CD14-positive monocyte (primary cell): ENCODE measurements around the gene RRP8. TPM values are rescaled to one million over a fixed set of nuclear protein-coding genes. Genes with fewer than 3 reads are reported as not detected.

Experiments
- DNase-seq, 3 donors: peaks; one replicate each; pipeline ENCODE4 v3.0.0-alpha.2; 2011 to 2022
- H2AFZ ChIP-seq: 2 replicates; pipeline ENCODE4 v1.6.0; 2012; ENCODE audit warnings: mild to moderate bottlenecking, low read depth, low read length, inconsistent platforms; ENCODE audit not compliant: insufficient read depth, poor library complexity, severe bottlenecking
- H3K27ac ChIP-seq, 2 donors: 1 replicate in 1 of 2; 2 replicates in 1 of 2; pipeline ENCODE4 v1.5.1; 2012 to 2013; ENCODE audit warnings: low read length in 2 of 2, control low read depth in 1 of 2, inconsistent platforms in 1 of 2, low read depth in 1 of 2, mild to moderate bottlenecking in 1 of 2
- H3K27me3 ChIP-seq, 2 donors: one replicate each; pipeline versions ENCODE4 v1.6.0 to v1.6.1; 2011 to 2013; ENCODE audit warnings: low read length in 2 of 2; ENCODE audit not compliant: control insufficient read depth in 2 of 2, insufficient read depth in 2 of 2
- H3K36me3 ChIP-seq, 2 donors: replicated peaks in 1 of 2; 1 replicate in 1 of 2; 2 replicates in 1 of 2; pipeline versions ENCODE4 v1.5.1 to v1.6.1; 2012 to 2013; ENCODE audit warnings: low read length in 2 of 2, control low read depth in 1 of 2, inconsistent platforms in 1 of 2, mild to moderate bottlenecking in 1 of 2; ENCODE audit not compliant: insufficient read depth in 2 of 2, control insufficient read depth in 1 of 2
- H3K4me1 ChIP-seq, 2 donors: 1 replicate in 1 of 2; 2 replicates in 1 of 2; pipeline versions ENCODE4 v1.5.1 to v1.6.1; 2012 to 2013; ENCODE audit warnings: low read length in 2 of 2, control low read depth in 1 of 2, inconsistent platforms in 1 of 2, mild to moderate bottlenecking in 1 of 2, moderate library complexity in 1 of 2; ENCODE audit not compliant: insufficient read depth in 2 of 2, control insufficient read depth in 1 of 2
- H3K4me2 ChIP-seq: replicated peaks from 2 replicates; pipeline ENCODE3; 2012; ENCODE audit warnings: low read length, moderate library complexity, mild to moderate bottlenecking; ENCODE audit not compliant: poor library complexity, severe bottlenecking; ENCODE audit errors: extremely low read depth
- H3K4me3 ChIP-seq, 3 experiments: fragments of 200-600 bp in 1 of 3; sonication (generic) in 1 of 3; replicated peaks in 1 of 3; 1 replicate in 2 of 3; 2 replicates in 1 of 3; pipeline ENCODE4 v1.5.1; 2011 to 2013; ENCODE audit warnings: low read length in 3 of 3, mild to moderate bottlenecking in 3 of 3, control low read depth in 2 of 3, low read depth in 2 of 3, inconsistent platforms in 1 of 3, moderate library complexity in 1 of 3
- H3K79me2 ChIP-seq: 2 replicates; pipeline ENCODE4 v1.6.0; 2012; ENCODE audit warnings: mild to moderate bottlenecking, control low read depth, inconsistent platforms, low read length, moderate library complexity; ENCODE audit not compliant: insufficient read depth
- H3K9ac ChIP-seq: 2 replicates; pipeline ENCODE4 v1.6.0; 2017; ENCODE audit warnings: low read length, mild to moderate bottlenecking; ENCODE audit not compliant: insufficient read depth, poor library complexity, severe bottlenecking
- H3K9me3 ChIP-seq, 2 donors: replicated peaks in 1 of 2; 1 replicate in 1 of 2; 2 replicates in 1 of 2; pipeline versions ENCODE4 v1.5.1 to v1.6.1; 2012 to 2013; ENCODE audit warnings: low read length in 2 of 2, control low read depth in 1 of 2; ENCODE audit not compliant: control insufficient read depth in 1 of 2, insufficient read depth in 1 of 2
- H4K20me1 ChIP-seq: 2 replicates; pipeline ENCODE4 v1.6.0; 2012; ENCODE audit warnings: mild to moderate bottlenecking, low read length, control low read depth, moderate library complexity; ENCODE audit not compliant: insufficient read depth
- H3K27ac Mint-ChIP-seq, 7 donors: one replicate each; pipeline ENCODE4 v1.8.0; 2020; ENCODE audit warnings: mild to moderate bottlenecking in 7 of 7, mixed read lengths in 7 of 7, moderate library complexity in 6 of 7, inconsistent platforms in 2 of 7
- H3K27me3 Mint-ChIP-seq, 3 donors: one replicate each; pipeline ENCODE4 v1.8.0; 2021 to 2022; ENCODE audit warnings: low read depth in 3 of 3, mild to moderate bottlenecking in 3 of 3, mixed read lengths in 3 of 3, moderate library complexity in 3 of 3, inconsistent platforms in 1 of 3
- H3K36me3 Mint-ChIP-seq, 2 donors: one replicate each; pipeline ENCODE4 v1.8.0; 2020; ENCODE audit warnings: mixed read lengths in 2 of 2, inconsistent platforms in 1 of 2, mild to moderate bottlenecking in 1 of 2
- H3K4me1 Mint-ChIP-seq: one replicate; pipeline ENCODE4 v1.8.0; 2020; ENCODE audit warnings: mild to moderate bottlenecking, mixed read lengths
- H3K4me3 Mint-ChIP-seq, 2 donors: one replicate each; pipeline ENCODE4 v1.8.0; 2020; ENCODE audit warnings: mild to moderate bottlenecking in 2 of 2, mixed read lengths in 2 of 2, moderate library complexity in 1 of 2
- H3K9me3 Mint-ChIP-seq, 7 donors: one replicate each; pipeline ENCODE4 v1.8.0; 2020 to 2022; ENCODE audit warnings: mixed read lengths in 7 of 7, mild to moderate bottlenecking in 6 of 7, moderate library complexity in 6 of 7, inconsistent platforms in 2 of 7
- WGBS: methylation state at CpG from one replicate; pipeline ENCODE4 v1.1.5; 2013; ENCODE audit warnings: missing lambda C conversion rate; ENCODE audit not compliant: insufficient coverage; 5-methylcytosine and 5-hydroxymethylcytosine counted together
- intact Hi-C, 2 donors: fragments of 100-400 bp; cut with micrococcal nuclease; formaldehyde crosslinking; loops; one replicate each; pipeline versions ENCODE4 v1.15.0 to v1.15.1; 2023
- polyA plus RNA-seq, 3 donors: library from polyadenylated mRNA; depleted of rRNA in 1 of 3; unstranded in 2 of 3; stranded (reverse) in 1 of 3; fragments of 300-500 nt in 2 of 3; fragments of >200 nt in 1 of 3; fragmentation: Illumina TruSeq in 2 of 3; gene quantifications; 1 replicate in 2 of 3; 2 replicates in 1 of 3; pipeline ENCODE4 v1.2.3, GENCODE V29; 2012 to 2021
- TF ChIP-seq, protein P1 (sequence below): fragments of 200-600 bp; IDR thresholded peaks from one replicate; pipeline ENCODE4 v1.8.0; 2022; ENCODE audit warnings: antibody characterized with exemption, mild to moderate bottlenecking

Gene RRP8
- polyA plus RNA-seq, 3 donors, result 7.2 to 14.1 (median 11.9) TPM

DNA sequence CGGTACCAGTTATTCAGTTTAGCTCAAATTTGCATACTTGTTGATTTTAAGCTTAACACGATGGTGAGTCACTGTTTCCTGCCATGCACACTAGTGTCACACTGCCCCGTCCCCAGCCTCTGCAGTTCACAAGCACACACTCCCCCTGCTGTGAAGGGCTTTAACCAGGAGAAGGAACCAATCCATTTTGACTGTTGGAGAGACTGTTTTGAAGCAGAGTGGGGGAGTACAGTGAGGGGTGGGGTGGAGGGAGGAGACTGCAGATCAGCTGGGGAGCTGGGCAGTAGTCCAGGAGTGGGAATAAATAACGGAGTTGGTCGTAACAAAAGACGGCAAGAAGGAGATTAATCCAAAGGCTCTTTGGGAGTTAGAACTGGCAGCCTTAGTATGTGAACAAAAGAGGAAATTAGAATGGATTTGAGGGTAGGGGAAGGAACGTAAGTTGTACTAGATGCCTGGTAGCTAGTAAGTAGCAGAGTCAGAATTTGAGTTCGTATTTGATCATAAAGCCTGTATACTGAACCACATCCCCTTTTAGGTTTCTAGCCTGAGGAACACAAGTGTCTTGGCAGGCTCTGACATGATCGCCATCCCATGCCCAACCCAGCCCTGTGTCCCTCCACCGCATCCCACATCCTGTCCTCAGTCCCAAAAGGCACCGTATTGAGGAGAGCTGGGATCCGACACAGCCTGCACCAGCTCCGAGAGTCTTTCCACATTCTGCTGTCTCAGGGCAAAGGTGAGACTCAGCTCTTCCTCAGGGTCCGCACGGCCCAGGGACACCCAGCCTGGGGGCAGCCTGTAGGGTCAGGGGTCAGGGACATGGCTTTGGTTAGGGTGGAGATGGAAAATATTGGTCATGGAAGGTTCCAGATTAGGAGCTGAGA is 14.9 kb upstream of the RRP8 start:
- H3K4me1 Mint-ChIP-seq, result peaks cover 18% of the 10 kb centered on the region
- Histone ChIP-seq H3K9me3 (no peaks in the 10 kb centered on the region), H3K79me2 (peaks cover 43% of the 10 kb centered on the region), H2AFZ (peak overlapping the region; percentile 79), H3K4me3 (peak overlapping the region; percentile 61 to 95 (median 92)), H3K4me2 (peak overlapping the region; percentile 93), H3K9ac (peak overlapping the region; percentile 93), H3K4me1 (peaks cover 40 to 54% of the 10 kb centered on the region in 2 donors), H3K27ac (peak overlapping the region; percentile 96 to 99), H3K27me3 (no peaks in the 10 kb centered on the region), H3K36me3 (peaks cover 35 to 41% of the 10 kb centered on the region in 2 donors), H4K20me1 (peaks cover 19% of the 10 kb centered on the region)
- no peak overlapping the region for H3K4me3 Mint-ChIP-seq
- WGBS, result 1% methylated on average over 13 of the region's 15 CpGs
- no peak overlapping the region for H3K27ac Mint-ChIP-seq
- no peaks in the 10 kb centered on the region for H3K9me3 Mint-ChIP-seq
- peak; percentile 84 to 96 (median 91) for DNase-seq
- intact Hi-C loops, result loop anchor here (2.0 to 10.0 kb wide), 2 partner anchors 16 to 384 kb away; partner anchors contain the start of genes CNGA4 (in 1 of the 2), FHIP1B (in 1 of the 2), ILK (in 1 of the 2) and RRP8 (in 1 of the 2)
- TF ChIP-seq, protein P1, sequence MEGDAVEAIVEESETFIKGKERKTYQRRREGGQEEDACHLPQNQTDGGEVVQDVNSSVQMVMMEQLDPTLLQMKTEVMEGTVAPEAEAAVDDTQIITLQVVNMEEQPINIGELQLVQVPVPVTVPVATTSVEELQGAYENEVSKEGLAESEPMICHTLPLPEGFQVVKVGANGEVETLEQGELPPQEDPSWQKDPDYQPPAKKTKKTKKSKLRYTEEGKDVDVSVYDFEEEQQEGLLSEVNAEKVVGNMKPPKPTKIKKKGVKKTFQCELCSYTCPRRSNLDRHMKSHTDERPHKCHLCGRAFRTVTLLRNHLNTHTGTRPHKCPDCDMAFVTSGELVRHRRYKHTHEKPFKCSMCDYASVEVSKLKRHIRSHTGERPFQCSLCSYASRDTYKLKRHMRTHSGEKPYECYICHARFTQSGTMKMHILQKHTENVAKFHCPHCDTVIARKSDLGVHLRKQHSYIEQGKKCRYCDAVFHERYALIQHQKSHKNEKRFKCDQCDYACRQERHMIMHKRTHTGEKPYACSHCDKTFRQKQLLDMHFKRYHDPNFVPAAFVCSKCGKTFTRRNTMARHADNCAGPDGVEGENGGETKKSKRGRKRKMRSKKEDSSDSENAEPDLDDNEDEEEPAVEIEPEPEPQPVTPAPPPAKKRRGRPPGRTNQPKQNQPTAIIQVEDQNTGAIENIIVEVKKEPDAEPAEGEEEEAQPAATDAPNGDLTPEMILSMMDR, result no peak
- no peaks in the 10 kb centered on the region for H3K27me3 Mint-ChIP-seq
- H3K36me3 Mint-ChIP-seq, result no peaks in the 10 kb centered on the region

GRCh38 chr11:6617315-6617781 is 13.9 kb upstream of the RRP8 start:
- no peaks in the 10 kb centered on the region for H3K27me3 Mint-ChIP-seq

More at GRCh38 chr11:6617315-6617781, 13.9 kb upstream of the RRP8 start:
- peak; percentile 70 to 93 (median 74) for DNase-seq
- Mint-ChIP-seq H3K9me3 (no peaks in the 10 kb centered on the region), H3K27ac (no peak overlapping the region), H3K36me3 (no peaks in the 10 kb centered on the region), H3K4me3 (no peak overlapping the region), H3K4me1 (peaks cover 18% of the 10 kb centered on the region)
- H3K4me3 ChIP-seq, result peak overlapping the region; percentile 61 to 95 (median 92)
- TF ChIP-seq, protein P1, result no peak
- peak overlapping the region; percentile 93 for H3K9ac ChIP-seq
- no peaks in the 10 kb centered on the region for H3K27me3 ChIP-seq
- peaks cover 51 to 64% of the 10 kb centered on the region in 2 donors for H3K4me1 ChIP-seq
- H3K27ac ChIP-seq, result peak overlapping the region; percentile 96 to 99
- no peaks in the 10 kb centered on the region for H3K9me3 ChIP-seq
- WGBS, result 12% methylated on average over 5 of the region's 5 CpGs
- peak overlapping the region; percentile 93 for H3K4me2 ChIP-seq
- intact Hi-C loops, result loop anchor here in 1 of 2 donors (10.0 kb wide), 1 partner anchor 383 kb away; the partner anchor contains the start of genes CNGA4 and FHIP1B
- peaks cover 19% of the 10 kb centered on the region for H4K20me1 ChIP-seq
- H2AFZ ChIP-seq, result no peak overlapping the region
- H3K36me3 ChIP-seq, result peaks cover 35 to 42% of the 10 kb centered on the region in 2 donors
- H3K79me2 ChIP-seq, result peaks cover 43% of the 10 kb centered on the region
